ENCODE data around the gene ARSA.
A peak's percentile ranks its signal among the peaks of the same experiment; 100 is the strongest.
"Not testable (repeated sequence)": the region's sequence is repeated elsewhere in the genome, so short reads cannot be mapped to it uniquely, and the experiment has no call there.

The ARSA gene

DNA sequence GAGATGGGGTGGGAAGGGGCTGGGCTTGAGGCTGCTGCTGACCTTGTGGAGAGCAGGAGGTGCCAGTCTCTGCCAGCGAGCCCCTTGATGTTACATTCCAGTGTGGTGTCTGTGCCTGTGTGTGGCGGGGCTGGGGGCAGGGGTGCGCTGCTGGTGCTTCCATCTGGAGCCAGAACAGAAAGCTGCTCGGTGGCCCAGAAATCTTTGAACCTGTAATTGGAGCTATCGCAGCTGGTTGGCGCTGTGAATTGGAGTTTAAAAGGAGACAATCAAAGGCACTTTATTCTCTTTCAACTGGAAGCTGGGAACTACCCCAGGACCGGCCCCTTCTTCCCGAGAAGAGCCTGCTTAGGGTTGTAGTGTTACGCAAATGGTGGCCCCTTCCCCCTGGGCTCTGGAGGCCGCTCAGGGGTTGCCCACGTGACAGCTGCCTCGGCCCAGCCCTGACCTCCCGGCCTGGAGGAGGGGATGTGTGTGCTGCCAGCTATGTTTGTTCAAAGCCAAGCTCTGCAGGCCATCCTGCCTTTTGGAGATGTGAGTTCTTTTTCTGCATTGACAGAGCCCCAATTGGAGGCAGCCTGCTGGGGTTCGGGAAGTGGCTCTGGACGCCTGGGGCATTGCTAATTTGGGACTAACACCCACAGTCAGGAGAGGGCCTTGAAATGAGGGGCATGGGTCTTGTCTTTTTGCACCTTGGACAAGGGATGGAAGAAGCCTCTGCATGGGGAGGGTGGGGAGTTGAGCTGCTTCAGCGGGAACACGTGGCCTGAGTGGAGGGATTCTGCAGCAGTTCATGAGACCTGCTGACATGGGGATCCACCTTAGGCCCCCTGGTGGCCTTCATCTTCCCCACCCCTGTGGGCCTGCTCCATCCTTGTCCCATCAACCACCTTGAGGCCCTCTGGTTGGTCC is 14.0 kb upstream of the ARSA start:
- TF ChIP-seq, protein P1, sequence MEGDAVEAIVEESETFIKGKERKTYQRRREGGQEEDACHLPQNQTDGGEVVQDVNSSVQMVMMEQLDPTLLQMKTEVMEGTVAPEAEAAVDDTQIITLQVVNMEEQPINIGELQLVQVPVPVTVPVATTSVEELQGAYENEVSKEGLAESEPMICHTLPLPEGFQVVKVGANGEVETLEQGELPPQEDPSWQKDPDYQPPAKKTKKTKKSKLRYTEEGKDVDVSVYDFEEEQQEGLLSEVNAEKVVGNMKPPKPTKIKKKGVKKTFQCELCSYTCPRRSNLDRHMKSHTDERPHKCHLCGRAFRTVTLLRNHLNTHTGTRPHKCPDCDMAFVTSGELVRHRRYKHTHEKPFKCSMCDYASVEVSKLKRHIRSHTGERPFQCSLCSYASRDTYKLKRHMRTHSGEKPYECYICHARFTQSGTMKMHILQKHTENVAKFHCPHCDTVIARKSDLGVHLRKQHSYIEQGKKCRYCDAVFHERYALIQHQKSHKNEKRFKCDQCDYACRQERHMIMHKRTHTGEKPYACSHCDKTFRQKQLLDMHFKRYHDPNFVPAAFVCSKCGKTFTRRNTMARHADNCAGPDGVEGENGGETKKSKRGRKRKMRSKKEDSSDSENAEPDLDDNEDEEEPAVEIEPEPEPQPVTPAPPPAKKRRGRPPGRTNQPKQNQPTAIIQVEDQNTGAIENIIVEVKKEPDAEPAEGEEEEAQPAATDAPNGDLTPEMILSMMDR (IDR thresholded peaks at IDR 0.05; ENCODE audit: low read depth, low read length, missing control alignments): peak; percentile 40
- no peak overlapping the region for H3K4me3 ChIP-seq (ENCODE audit: low read depth, low read length)
- no peak for DNase-seq (ENCODE audit: low read depth)

DNA sequence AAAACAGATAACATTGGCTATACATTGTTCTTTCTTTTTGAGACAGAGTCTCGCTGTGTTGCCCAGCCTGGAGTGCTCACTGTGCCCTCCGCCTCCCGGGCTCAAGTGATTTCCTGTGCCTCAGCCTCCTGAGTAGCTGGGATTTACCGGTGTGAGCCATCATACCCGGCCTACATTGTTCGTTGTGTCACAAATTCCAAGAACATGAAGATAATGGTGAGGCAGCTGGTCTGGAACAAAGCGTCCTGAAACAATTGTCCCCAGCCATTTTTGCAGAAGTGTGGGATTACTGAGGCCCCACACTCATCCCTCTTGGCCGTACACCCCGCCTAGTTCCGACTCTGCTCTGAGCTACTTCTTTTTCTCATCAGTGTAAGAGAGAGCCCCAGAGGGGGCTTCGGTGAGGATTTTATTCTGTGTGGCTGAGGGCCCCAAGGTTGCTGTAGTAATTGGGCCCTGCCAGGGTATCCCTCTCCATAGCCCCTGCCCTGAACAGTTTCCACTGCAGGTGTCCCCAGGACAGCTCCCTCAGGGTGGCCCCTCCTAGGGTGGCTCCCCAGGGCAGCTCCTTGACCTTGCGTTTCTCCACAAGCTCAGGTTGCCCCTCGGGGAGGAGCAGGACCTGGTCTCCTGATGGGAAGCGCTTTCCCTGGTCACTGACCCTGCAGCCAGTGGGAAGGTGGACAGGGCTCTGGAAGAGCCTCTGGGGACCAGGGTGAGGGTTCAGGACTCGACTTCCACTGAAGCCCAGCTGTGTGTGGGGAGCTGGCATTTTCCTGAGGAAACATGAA is 13.1 kb upstream of the ARSA start:
- no peak overlapping the region for H3K4me3 ChIP-seq (ENCODE audit: low read depth, low read length)
- DNase-seq (ENCODE audit: low read depth): no peak
- TF ChIP-seq, protein P1 (IDR thresholded peaks at IDR 0.05; ENCODE audit: low read depth, low read length, missing control alignments): no peak

DNA sequence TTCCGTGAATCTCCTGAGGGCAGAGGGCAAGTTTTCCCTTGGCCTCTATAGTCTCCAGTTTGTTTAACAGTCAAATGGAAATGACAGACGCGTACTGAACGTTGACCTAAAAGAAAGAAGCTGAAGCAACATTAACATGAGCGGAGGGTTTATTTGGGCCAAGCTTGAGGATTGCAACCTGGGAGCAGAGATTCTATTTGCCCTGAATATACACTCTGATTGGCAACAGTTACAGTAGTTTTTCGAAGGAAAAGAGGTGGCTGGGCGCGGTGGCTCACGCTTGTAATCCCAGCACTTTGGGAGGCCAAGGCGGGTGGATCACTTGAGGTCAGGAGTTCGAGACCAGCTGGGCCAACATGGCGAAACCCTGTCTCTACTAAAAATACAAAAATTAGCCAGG is 12.3 kb upstream of the ARSA start:
- not testable (repeated sequence) for DNase-seq (ENCODE audit: low read depth); H3K4me3 ChIP-seq (ENCODE audit: low read depth, low read length)

DNA sequence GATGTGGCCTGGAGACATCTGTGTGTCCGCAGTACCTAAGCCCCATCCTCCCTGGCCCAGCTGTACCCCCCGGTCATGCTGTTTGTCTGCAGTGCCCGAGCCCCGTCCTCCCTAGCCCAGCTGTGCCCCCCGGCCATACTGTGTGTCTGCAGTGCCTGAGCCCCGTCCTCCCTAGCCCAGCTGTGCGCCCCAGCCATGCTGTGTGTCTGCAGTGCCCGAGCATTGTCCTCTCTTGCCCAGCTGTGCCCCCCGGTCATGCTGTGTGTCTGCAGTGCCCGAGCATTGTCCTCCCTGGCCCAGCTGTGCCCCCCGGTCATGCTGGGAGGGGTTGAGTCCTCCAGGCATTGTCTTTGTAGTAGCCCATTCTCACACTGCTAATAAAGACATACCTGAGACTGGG is 7.6 kb upstream of the ARSA start:
- TF ChIP-seq, protein P1 (IDR thresholded peaks at IDR 0.05; ENCODE audit: low read depth, low read length, missing control alignments): no peak
- no peak for DNase-seq (ENCODE audit: low read depth)
- H3K4me3 ChIP-seq (ENCODE audit: low read depth, low read length): no peak overlapping the region

DNA sequence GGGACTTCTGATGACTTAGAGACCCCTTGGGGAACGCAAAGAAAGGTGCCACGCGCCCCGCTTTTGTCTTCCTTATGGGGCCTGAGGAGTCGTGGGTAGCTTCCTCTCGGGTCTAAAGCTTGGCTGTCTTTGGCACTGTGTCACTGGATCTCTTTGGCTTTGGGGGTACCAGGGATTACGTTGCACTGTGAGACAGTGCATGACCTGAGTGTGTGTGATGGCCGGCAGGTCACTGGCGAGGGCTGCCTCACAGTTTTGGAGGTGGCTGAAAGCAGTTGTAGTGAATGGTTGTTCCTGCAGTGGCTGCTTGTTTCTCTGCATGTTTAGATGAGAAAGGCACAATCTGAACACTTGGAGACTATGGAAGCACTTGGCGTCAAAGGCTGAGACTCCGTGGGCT is 5.8 kb upstream of the ARSA start:
- TF ChIP-seq, protein P1 (IDR thresholded peaks at IDR 0.05; ENCODE audit: low read depth, low read length, missing control alignments): no peak
- H3K4me3 ChIP-seq (ENCODE audit: low read depth, low read length): no peak overlapping the region
- no peak for DNase-seq (ENCODE audit: low read depth)

DNA sequence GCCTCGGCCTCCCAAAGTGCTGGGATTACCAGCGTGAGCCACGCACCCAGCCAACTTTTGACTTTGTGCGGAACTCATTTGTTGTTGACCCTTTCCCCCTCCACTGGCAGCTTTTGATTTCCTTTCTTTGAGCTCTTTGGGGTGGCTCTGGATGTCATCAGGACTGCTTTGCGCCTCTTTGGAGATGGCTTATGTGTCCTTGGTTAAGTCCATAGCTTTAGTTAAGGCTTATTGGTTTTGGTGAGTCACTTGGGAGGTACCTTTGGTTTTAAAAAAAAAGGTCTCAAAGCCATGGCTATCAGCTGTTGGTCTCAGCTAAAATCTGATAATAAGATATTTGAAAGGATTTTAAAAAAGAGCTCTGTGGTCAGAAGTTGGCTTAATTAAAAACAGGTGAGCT is 5.1 kb upstream of the ARSA start:
- TF ChIP-seq, protein P1 (IDR thresholded peaks at IDR 0.05; ENCODE audit: low read depth, low read length, missing control alignments): no peak

DNA sequence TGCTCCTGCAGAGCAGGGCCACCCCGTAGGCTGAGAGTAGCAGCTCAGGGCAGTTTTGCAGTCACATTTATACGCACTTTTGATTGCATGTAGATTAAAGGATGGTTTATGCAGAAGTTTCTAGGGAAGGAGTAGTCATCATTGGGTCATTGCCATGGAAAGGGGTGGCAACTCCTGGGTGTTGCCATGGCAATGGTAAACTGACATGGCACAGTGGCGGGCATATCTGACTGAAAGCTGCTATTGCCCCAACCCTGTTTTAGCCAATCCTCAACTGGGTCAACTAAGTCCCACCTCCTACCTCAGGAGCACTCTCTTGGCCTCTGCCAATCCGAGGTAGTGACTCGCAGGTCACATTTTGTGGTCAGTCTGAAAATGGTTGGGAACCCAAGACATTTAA is 2.4 kb upstream of the ARSA start:
- no peak overlapping the region for H3K4me3 ChIP-seq (ENCODE audit: low read depth, low read length)
- TF ChIP-seq, protein P1 (IDR thresholded peaks at IDR 0.05; ENCODE audit: low read depth, low read length, missing control alignments): no peak
- no peak for DNase-seq (ENCODE audit: low read depth)

More for the DNA sequence above, 5.1 kb upstream of the ARSA start:
- H3K4me3 ChIP-seq (ENCODE audit: low read depth, low read length): no peak overlapping the region
- DNase-seq (ENCODE audit: low read depth): no peak
